Lower lobe of right lung (tissue), 2 donors: Measurements from ENCODE around the gene MOV10. TPM values are rescaled to one million over a fixed set of nuclear protein-coding genes. Genes with fewer than 3 reads are reported as not detected.
A peak's percentile ranks its signal among the peaks of the same experiment; 100 is the strongest.

Source experiments
- ATAC-seq, 2 donors: fragments of 200-7000 bp; cut with Tn5 transposase; one replicate each; pipeline ENCODE4 v1.9.1; 2020 to 2022; ENCODE audit warnings: mild to moderate bottlenecking in 2 of 2, moderate library complexity in 2 of 2
- DNase-seq: peaks from one replicate; pipeline ENCODE4 v3.0.0-alpha.2; 2020
- H3K27ac ChIP-seq: fragments of 200-600 bp; one replicate; pipeline ENCODE4 v1.8.0; 2022
- H3K27me3 ChIP-seq: fragments of 200-600 bp; one replicate; pipeline ENCODE4 v1.8.0; 2022; ENCODE audit warnings: low read depth
- H3K36me3 ChIP-seq: fragments of 200-600 bp; one replicate; pipeline ENCODE4 v1.8.0; 2022; ENCODE audit warnings: mild to moderate bottlenecking
- H3K4me1 ChIP-seq: fragments of 200-600 bp; one replicate; pipeline ENCODE4 v1.8.0; 2022
- H3K4me3 ChIP-seq: fragments of 200-600 bp; one replicate; pipeline ENCODE4 v1.8.0; 2022; ENCODE audit warnings: mild to moderate bottlenecking
- H3K9me3 ChIP-seq: fragments of 200-600 bp; one replicate; pipeline ENCODE4 v1.8.0; 2022
- intact Hi-C: fragments of 100-400 bp; cut with DNase I; formaldehyde crosslinking; loops from one replicate; pipeline ENCODE4 v1.11.0; 2022
- total RNA-seq: library from RNA; stranded (reverse); fragmentation: NEBNext Ultra II Directional; extraction: Animal tissue kit (Norgen Biotek cat#: 25700); gene quantifications from one replicate; pipeline ENCODE4 v1.2.1, GENCODE V29; 2021
- TF ChIP-seq, protein P1 (sequence below): fragments of 200-600 bp; IDR thresholded peaks from one replicate; pipeline ENCODE4 v1.8.0; 2022; ENCODE audit warnings: antibody characterized with exemption, mild to moderate bottlenecking
- donor health status: DM: no; HTN: yes; CAD: no; lungs with severe emphysema.

Gene MOV10
- total RNA-seq, 1 donor from 2014 or later, result 72.3 TPM

DNA sequence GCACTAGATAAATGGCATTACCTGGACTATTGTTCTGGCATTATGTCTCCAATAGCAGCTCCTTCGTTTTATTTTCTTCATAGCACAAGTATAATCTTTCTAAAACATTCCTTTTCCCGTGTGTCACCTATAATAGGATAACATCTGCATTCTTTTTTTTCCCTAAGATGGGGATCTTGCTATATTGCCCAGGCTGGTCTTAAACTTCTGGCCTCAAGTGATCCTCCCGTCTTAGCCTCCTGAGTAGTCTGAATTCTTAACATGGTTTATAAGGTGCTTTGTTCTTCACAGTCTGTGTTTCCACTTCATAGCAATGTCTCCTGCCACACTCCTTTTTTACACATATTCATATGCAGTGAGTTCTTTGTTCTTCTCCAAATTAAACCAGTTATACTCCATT is 8.6 kb upstream of the MOV10 start:
- no peak for DNase-seq
- TF ChIP-seq, protein P1, sequence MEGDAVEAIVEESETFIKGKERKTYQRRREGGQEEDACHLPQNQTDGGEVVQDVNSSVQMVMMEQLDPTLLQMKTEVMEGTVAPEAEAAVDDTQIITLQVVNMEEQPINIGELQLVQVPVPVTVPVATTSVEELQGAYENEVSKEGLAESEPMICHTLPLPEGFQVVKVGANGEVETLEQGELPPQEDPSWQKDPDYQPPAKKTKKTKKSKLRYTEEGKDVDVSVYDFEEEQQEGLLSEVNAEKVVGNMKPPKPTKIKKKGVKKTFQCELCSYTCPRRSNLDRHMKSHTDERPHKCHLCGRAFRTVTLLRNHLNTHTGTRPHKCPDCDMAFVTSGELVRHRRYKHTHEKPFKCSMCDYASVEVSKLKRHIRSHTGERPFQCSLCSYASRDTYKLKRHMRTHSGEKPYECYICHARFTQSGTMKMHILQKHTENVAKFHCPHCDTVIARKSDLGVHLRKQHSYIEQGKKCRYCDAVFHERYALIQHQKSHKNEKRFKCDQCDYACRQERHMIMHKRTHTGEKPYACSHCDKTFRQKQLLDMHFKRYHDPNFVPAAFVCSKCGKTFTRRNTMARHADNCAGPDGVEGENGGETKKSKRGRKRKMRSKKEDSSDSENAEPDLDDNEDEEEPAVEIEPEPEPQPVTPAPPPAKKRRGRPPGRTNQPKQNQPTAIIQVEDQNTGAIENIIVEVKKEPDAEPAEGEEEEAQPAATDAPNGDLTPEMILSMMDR, result no peak
- intact Hi-C loops, result no loop called here
- Histone ChIP-seq H3K27ac (no peak overlapping the region), H3K9me3 (no peaks in the 10 kb centered on the region), H3K36me3 (peaks cover 100% of the 10 kb centered on the region), H3K4me3 (no peak overlapping the region), H3K4me1 (peaks cover 5% of the 10 kb centered on the region), H3K27me3 (no peaks in the 10 kb centered on the region)
- no peak for ATAC-seq

DNA sequence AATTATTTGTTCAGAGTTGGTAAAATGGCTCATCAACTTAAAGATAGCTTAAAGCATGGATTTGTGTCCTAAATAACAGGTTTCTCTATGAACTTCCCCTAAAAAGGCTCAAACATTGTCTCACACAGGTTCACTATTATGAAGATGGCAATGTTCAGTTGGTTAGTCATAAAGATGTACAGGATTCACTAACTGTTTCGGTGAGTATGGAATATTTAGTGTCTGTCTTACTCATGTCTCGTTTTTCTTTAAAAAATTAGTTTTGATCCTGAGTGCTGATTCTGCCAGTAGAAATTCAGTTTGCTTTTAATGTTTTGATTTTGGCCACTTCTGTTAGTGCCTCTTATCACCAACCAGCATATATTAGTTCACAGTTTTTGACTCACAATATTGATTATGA is 7.5 kb upstream of the MOV10 start:
- Histone ChIP-seq H3K9me3 (no peaks in the 10 kb centered on the region), H3K4me3 (no peak overlapping the region), H3K27ac (no peak overlapping the region), H3K4me1 (peaks cover 5% of the 10 kb centered on the region), H3K36me3 (peaks cover 100% of the 10 kb centered on the region), H3K27me3 (no peaks in the 10 kb centered on the region)
- DNase-seq, result no peak
- ATAC-seq, result no peak
- TF ChIP-seq, protein P1, result no peak
- intact Hi-C loops, result no loop called here

DNA sequence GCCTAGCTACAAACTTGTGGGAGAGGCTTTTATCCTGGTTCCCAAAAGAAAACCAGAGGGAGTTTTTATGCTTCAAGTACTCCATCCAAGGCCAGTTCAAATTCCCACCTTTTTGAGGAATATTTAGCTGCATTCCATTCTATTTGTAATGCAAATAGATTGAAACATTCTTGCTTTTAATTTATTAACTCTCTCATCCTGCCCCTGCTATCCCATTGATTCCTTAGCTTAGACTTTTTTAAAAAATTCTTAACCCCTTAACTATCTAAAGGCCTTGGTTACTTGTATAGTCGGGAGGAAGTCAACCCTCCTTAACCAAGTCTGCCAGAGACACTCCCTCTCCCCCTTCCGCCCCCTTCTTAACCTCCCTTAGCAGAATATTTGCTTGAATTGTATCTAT is 2.5 kb upstream of the MOV10 start:
- no peaks in the 10 kb centered on the region for H3K9me3 ChIP-seq
- peaks cover 53% of the 10 kb centered on the region for H3K36me3 ChIP-seq
- ATAC-seq (no peak), DNase-seq (no peak)
- intact Hi-C loops, result no loop called here
- no peak overlapping the region for H3K27ac ChIP-seq
- no peaks in the 10 kb centered on the region for H3K27me3 ChIP-seq
- no peak overlapping the region for H3K4me3 ChIP-seq
- TF ChIP-seq, protein P1, result no peak
- peaks cover 32% of the 10 kb centered on the region for H3K4me1 ChIP-seq

DNA sequence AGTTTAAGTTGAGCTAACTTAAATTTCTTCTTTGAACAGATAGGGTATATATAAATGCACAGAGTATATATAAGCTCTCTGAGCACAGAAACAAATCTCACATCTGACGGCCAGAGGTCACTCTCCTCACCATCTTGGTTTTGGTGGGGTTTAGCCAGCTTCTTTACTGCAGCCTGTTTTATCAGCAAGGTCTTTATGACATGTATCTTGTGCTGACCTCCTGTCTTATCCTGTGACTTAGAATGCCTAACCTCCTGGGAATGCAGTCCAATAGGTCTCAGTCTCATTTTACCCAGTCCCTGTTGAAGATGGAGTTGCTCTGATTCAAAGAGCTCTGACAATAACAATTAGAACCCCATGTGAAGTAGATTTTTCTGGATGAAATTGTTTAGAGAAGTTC is 1.6 kb upstream of the MOV10 start:
- TF ChIP-seq, protein P1, result no peak
- no peaks in the 10 kb centered on the region for H3K9me3 ChIP-seq
- H3K36me3 ChIP-seq, result peaks cover 44% of the 10 kb centered on the region
- intact Hi-C loops, result no loop called here
- DNase-seq (no peak), ATAC-seq (no peak)
- H3K4me3 ChIP-seq, result no peak overlapping the region
- no peak overlapping the region for H3K27ac ChIP-seq
- H3K27me3 ChIP-seq, result no peaks in the 10 kb centered on the region
- H3K4me1 ChIP-seq, result peaks cover 36% of the 10 kb centered on the region

DNA sequence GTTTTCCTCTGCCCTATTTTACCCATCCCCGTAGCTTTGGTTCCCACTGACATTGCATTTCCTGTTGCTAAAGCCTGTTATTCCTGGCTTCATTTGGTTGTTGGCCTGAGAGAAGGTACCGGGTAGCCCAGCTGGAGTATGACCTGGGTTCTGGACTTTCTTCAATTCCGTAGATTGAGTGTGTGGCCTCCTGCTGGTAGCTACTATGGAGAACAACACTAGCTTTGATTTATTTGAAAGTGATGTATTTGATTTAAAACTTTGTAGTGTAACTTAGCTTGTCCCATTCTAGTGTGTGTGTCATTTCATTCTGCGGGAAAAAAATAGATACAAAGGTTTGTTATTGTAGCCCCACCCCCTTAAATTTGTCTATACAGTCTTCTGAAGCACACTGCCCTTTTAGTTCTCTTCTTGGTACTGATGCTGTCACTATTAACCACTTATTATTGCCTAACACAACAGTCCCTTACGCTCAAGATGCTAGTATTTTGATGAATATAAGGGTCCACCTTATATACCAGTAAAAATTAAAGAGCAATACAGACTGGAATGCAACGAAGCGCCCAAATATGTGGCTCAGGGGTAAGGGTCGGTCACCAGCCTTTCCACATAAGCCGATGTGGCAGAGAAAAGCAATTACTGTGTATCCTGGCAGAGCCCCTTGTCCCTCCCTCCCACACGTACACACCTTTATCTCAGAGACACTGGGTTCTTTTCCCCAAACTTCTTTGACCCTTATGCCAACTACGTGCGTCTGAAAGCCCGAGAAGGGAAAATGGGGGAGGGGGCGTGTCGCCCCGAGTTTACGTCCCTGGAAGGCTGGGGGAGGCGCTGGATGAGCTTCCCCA is 643 bp upstream of the MOV10 start:
- no peaks in the 10 kb centered on the region for H3K9me3 ChIP-seq
- DNase-seq (no peak), ATAC-seq (peak; percentile 6 to 39)
- peaks cover 35% of the 10 kb centered on the region for H3K36me3 ChIP-seq
- TF ChIP-seq, protein P1, result peak; percentile 23
- H3K27ac ChIP-seq, result peak overlapping the region; percentile 89
- intact Hi-C loops, result no loop called here
- peak overlapping the region; percentile 92 for H3K4me3 ChIP-seq
- H3K27me3 ChIP-seq, result no peaks in the 10 kb centered on the region
- H3K4me1 ChIP-seq, result peaks cover 31% of the 10 kb centered on the region
